GM10266 (cell line): ENCODE results near the gene KRT40.
"Not testable (repeated sequence)": the region's sequence is repeated elsewhere in the genome, so short reads cannot be mapped to it uniquely, and the experiment has no call there.

Experiments
- DNase-seq: peaks from one replicate; pipeline ENCODE4 v3.0.0; 2012; ENCODE audit errors: extremely low spot score
- TF ChIP-seq, protein P1 (sequence below): IDR thresholded peaks from 2 replicates; pipeline ENCODE4 v1.5.1; 2012; ENCODE audit warnings: mild to moderate bottlenecking, low read depth; ENCODE audit not compliant: control insufficient read depth, insufficient read depth; ENCODE audit errors: missing control alignments

The KRT40 gene

GRCh38 chr17:41009301-41009760 lies 25.2 kb upstream of the KRT40 start:
- DNase-seq: no peak
- TF ChIP-seq, protein P1, sequence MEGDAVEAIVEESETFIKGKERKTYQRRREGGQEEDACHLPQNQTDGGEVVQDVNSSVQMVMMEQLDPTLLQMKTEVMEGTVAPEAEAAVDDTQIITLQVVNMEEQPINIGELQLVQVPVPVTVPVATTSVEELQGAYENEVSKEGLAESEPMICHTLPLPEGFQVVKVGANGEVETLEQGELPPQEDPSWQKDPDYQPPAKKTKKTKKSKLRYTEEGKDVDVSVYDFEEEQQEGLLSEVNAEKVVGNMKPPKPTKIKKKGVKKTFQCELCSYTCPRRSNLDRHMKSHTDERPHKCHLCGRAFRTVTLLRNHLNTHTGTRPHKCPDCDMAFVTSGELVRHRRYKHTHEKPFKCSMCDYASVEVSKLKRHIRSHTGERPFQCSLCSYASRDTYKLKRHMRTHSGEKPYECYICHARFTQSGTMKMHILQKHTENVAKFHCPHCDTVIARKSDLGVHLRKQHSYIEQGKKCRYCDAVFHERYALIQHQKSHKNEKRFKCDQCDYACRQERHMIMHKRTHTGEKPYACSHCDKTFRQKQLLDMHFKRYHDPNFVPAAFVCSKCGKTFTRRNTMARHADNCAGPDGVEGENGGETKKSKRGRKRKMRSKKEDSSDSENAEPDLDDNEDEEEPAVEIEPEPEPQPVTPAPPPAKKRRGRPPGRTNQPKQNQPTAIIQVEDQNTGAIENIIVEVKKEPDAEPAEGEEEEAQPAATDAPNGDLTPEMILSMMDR: no peak

DNA sequence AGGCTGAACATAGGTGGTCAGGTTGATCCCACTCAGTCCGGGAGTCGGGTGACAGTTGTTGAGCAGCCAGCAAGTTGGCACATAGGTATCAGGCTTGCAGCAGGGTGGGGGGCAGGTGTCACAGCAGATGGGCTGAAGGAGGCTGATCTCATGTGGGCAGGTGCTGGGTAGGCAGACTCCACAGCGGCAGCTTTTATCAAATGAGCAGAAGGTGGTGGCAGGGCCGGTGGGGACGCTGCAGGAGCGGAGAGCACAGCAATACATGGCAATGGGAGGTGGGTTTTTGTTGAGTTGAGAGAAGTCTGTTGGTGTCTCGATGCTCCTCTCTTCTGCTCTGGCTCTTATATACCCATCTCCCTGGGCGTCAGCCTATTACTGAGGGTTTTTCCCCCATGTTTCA lies 24.7 kb upstream of the KRT40 start, which contains the start of gene KRTAP3-1:
TSS of gene KRTAP3-1 (minus strand) at position 318 of the 400 bp plus-strand sequence. CDS start at position 264, 54 bp downstream.
- TF ChIP-seq, protein P1: no peak
- no peak for DNase-seq

GRCh38 chr17:41004397-41004796 lies 20.3 kb upstream of the KRT40 start:
- DNase-seq: no peak
- TF ChIP-seq, protein P1: no peak

DNA sequence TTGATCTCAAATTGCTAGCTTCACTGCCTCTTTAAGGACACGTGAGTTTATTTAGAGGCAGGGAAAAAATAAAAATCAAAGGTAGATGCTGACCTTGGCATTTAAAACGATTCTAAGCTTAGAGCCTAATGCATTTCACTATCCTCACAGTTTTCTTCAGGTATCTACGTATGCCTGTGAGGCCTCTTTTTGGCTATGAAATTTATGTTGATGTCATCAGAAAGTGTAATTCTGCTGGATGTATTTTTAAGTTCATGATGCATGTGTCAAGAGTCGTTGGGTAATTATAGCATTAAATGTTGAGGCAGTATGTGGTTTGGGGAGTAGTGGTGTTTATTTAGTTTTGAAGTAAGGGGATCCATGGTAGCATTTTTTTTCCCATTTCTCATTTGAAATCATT lies 19.8 kb upstream of the KRT40 start:
- no peak for DNase-seq
- TF ChIP-seq, protein P1: no peak

GRCh38 chr17:41002814-41003213 lies 18.7 kb upstream of the KRT40 start:
- no peak for DNase-seq
- TF ChIP-seq, protein P1: no peak

- TF ChIP-seq, protein P1: no peak
- DNase-seq: no peak
Observed at GRCh38 chr17:41001795-41002194, 17.7 kb upstream of the KRT40 start.

DNA sequence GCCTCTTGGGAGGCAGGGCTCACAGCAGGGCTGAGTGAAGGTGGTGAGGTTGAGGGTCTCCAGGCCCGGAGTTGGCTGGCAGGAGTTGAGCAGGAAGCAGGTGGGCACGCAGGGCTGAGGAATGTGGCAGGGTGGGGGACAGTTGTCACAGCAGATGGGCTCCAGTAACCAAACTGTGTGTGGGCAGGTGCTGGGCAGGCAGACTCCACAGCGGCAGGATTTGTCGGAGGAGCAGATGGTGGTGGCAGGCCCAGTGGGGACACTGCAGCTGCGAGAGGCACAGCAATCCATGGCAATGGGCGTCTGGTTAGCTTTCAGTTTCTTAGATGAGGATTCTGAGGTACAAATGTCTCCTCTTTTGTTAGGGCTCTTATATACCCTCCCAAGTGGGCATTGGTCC lies 15.4 kb upstream of the KRT40 start, which contains the start of gene KRTAP3-2:
TSS of gene KRTAP3-2 (minus strand) at position 344 of the 400 bp plus-strand sequence. CDS start at position 291, 53 bp downstream.
- not testable (repeated sequence) for DNase-seq

- TF ChIP-seq, protein P1: no peak
- no peak for DNase-seq
Observed at GRCh38 chr17:40997361-40997760, 13.2 kb upstream of the KRT40 start.
